ENCODE data around the gene NOXA1. TPM values are rescaled to one million over a fixed set of nuclear protein-coding genes. Genes with fewer than 3 reads are reported as not detected.

Gene NOXA1
- total and polyA plus RNA-seq, 2 of the 8 experiments (the other 6 are each of a cell fraction or from before 2014, with no cell fraction given): 0.34 to 0.91 TPM

DNA sequence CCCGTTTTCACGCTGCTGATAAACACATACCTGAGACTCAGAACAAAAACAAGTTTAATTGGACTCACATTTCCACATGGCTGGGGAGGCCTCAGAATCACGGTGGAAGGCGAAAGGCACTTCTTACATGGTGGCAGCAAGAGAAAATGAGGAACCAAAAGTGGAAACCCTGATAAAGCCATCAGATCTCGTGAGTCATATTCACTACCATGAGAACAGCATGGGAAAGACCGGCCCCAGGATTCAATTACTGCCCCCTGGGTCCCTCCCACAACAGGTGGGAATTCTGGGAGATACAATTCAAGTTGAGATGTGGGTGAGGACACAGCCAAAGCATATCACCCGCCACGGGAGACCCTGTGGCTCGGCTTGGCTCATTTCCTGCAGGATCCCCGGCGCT lies 20.4 kb upstream of the NOXA1 start:
- CTCF ChIA-PET (ENCODE audit: partially characterized antibody): interaction anchor here (1.4 kb wide), 1 partner anchor 99 kb away, joined by 4 read pairs; no protein-coding TSS in a partner anchor
- POLR2A ChIA-PET (ENCODE audit: partially characterized antibody): interaction anchor here (0.8 kb wide), 1 partner anchor 10 kb away, joined by 3 read pairs; no protein-coding TSS in a partner anchor
- 0 out of 2 replicates have a peak, but pooled peaks cover 2% of the 10 kb centered on the region for H3K79me1 ChIP-seq (ENCODE audit: low read depth, low read length)
- no peak for TF ChIP-seq SIRT6 (IDR thresholded peaks at IDR 0.05; ENCODE audit: low read length)
- TF ChIP-seq, protein P1, sequence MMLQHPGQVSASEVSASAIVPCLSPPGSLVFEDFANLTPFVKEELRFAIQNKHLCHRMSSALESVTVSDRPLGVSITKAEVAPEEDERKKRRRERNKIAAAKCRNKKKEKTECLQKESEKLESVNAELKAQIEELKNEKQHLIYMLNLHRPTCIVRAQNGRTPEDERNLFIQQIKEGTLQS (IDR thresholded peaks at IDR 0.05; ENCODE audit: insufficient read depth, low read depth, low read length): no peak
- TF ChIP-seq YY1 (IDR thresholded peaks at IDR 0.05; ENCODE audit: low read depth, low read length): no peak
- no peak for TF ChIP-seq KDM5A (IDR thresholded peaks at IDR 0.05; ENCODE audit: low read length)
- no peak for TF ChIP-seq ASH2L (IDR thresholded peaks at IDR 0.05; ENCODE audit: low read length)
- no peak for TF ChIP-seq BCL11A (IDR thresholded peaks at IDR 0.05; ENCODE audit: low read depth in 2 of 2, low read length in 2 of 2)
- no peak for TF ChIP-seq SRF (IDR thresholded peaks at IDR 0.05; ENCODE audit: low read depth, low read length)
- TF ChIP-seq TEAD4 (IDR thresholded peaks at IDR 0.05; ENCODE audit: low read depth, low read length): no peak
- no peak for TF ChIP-seq TBP (IDR thresholded peaks at IDR 0.05; ENCODE audit: low read depth, low read length)
- no peak for TF ChIP-seq SIX5 (IDR thresholded peaks at IDR 0.05; ENCODE audit: low read depth, low read length)
- no peak for TF ChIP-seq EZH2 (IDR thresholded peaks at IDR 0.05; ENCODE audit: low read depth, low read length, severe bottlenecking)
- TF ChIP-seq SP4 (IDR thresholded peaks at IDR 0.05; ENCODE audit: low read length): no peak
- no peak for TF ChIP-seq TAF1 (IDR thresholded peaks at IDR 0.05; ENCODE audit: low read depth, low read length)
- TF ChIP-seq EGR1 (IDR thresholded peaks at IDR 0.05; ENCODE audit: borderline replicate concordance, low read depth, low read length): no peak

More for the DNA sequence above, 20.4 kb upstream of the NOXA1 start:
- H2BK120ac ChIP-seq (replicated peaks; ENCODE audit: low read depth, low read length): no peak overlapping the region
- H3K36me3 ChIP-seq (ENCODE audit: control insufficient read depth in 2 of 4, insufficient read depth in 4 of 4, low read length in 3 of 4): no peaks in the 10 kb centered on the region
- no peak overlapping the region for H4K5ac ChIP-seq (ENCODE audit: insufficient read length, low read depth, low read length)
- no peak overlapping the region for H3K18ac ChIP-seq (ENCODE audit: extremely low read depth, low read length)
- H2BK12ac ChIP-seq (ENCODE audit: low read depth, low read length): no peak overlapping the region
- H3K27me3 ChIP-seq (replicated peaks in 1 of 4; ENCODE audit: control insufficient read depth in 3 of 4, extremely low read depth in 1 of 4, insufficient read depth in 3 of 4, low read length in 3 of 4): peaks cover 0 to 3% (median under 1%) of the 10 kb centered on the region in 4 experiments; a peak in 2 of 7 replicates
- H3K23me2 ChIP-seq (ENCODE audit: low read depth, low read length): peaks cover 6% of the 10 kb centered on the region; the same call in 1 of the 2 replicates
- WGBS, 2 experiments (ENCODE audit: extremely low coverage in 1 of 2, insufficient coverage in 1 of 2, insufficient read length in 1 of 2, insufficient replicate concordance in 2 of 2, low coverage in 1 of 2, low lambda C conversion rate in 2 of 2, missing lambda C conversion rate in 1 of 2): 94% methylated on average over 10 of the region's 11 CpGs; no CpG with 5 or more reads in 1 of the 2 experiments
- H3K27ac ChIP-seq (ENCODE audit: low read depth, low read length): no peak overlapping the region
- H3K23ac ChIP-seq (ENCODE audit: insufficient read length): no peak overlapping the region
- peaks cover 0 to 6% of the 10 kb centered on the region in 2 experiments for H4K20me1 ChIP-seq (replicated peaks in 1 of 2; ENCODE audit: control insufficient read depth in 1 of 2, insufficient read depth in 2 of 2, low read length in 2 of 2)
- H3K9ac ChIP-seq (replicated peaks in 1 of 4; ENCODE audit: extremely low read depth in 1 of 4, low read depth in 3 of 4, low read length in 3 of 4): no peak overlapping the region
- no peaks in the 10 kb centered on the region for H3K79me2 ChIP-seq (ENCODE audit: control insufficient read depth in 1 of 2, insufficient read depth in 2 of 2, low read length in 2 of 2)
- no peak overlapping the region for H2BK20ac ChIP-seq (ENCODE audit: low read length)
- H2BK15ac ChIP-seq (ENCODE audit: low read length): no peak overlapping the region
- no peaks in the 10 kb centered on the region; a peak in 1 of 4 replicates for H3K9me3 ChIP-seq (ENCODE audit: insufficient read depth in 2 of 2, low read depth in 1 of 2, low read length in 1 of 2)
- no peak overlapping the region for H2BK5ac ChIP-seq (ENCODE audit: low read depth, low read length)
- DNase-seq (ENCODE audit: low read depth in 1 of 2, low spot score in 2 of 2) (no peak), FAIRE-seq (no peak)
- peaks cover 0 to 4% (median 2%) of the 10 kb centered on the region in 4 experiments; a peak in 4 of 7 replicates for H3K4me1 ChIP-seq (replicated peaks in 1 of 4; ENCODE audit: control insufficient read depth in 3 of 4, insufficient read depth in 4 of 4, low read length in 3 of 4)
- H4K8ac ChIP-seq (ENCODE audit: extremely low read depth, insufficient read depth, low read length): no peak overlapping the region
- H4K91ac ChIP-seq (replicated peaks; ENCODE audit: insufficient read length, low read length): no peak overlapping the region
- no peak overlapping the region for H3K4ac ChIP-seq (replicated peaks; ENCODE audit: insufficient read length, low read depth, low read length)
- no peak overlapping the region for H2AK5ac ChIP-seq (ENCODE audit: low read depth, low read length)
- no peak overlapping the region for H3K56ac ChIP-seq (replicated peaks; ENCODE audit: insufficient read length, low read depth, low read length)
- no peak overlapping the region for H3K4me3 ChIP-seq (ENCODE audit: extremely low read depth in 1 of 4, insufficient read depth in 2 of 4, low read depth in 3 of 4, low read length in 4 of 4)
- no peak overlapping the region for H2AFZ ChIP-seq (ENCODE audit: low read length)
- H3K14ac ChIP-seq (ENCODE audit: insufficient read length): no peak overlapping the region
- no peak overlapping the region for H3K4me2 ChIP-seq (ENCODE audit: insufficient read depth in 1 of 2, low read depth in 2 of 2, low read length in 2 of 2)
